GM18498 (cell line): ENCODE data around the gene FAM83D.

Experiments
- ATAC-seq: cut with Tn5 transposase; IDR thresholded peaks from one replicate; pipeline ENCODE4 v1.9.1; 2021; ENCODE audit warnings: mild to moderate bottlenecking, moderate library complexity; ENCODE audit not compliant: unreplicated experiment

Gene FAM83D

DNA sequence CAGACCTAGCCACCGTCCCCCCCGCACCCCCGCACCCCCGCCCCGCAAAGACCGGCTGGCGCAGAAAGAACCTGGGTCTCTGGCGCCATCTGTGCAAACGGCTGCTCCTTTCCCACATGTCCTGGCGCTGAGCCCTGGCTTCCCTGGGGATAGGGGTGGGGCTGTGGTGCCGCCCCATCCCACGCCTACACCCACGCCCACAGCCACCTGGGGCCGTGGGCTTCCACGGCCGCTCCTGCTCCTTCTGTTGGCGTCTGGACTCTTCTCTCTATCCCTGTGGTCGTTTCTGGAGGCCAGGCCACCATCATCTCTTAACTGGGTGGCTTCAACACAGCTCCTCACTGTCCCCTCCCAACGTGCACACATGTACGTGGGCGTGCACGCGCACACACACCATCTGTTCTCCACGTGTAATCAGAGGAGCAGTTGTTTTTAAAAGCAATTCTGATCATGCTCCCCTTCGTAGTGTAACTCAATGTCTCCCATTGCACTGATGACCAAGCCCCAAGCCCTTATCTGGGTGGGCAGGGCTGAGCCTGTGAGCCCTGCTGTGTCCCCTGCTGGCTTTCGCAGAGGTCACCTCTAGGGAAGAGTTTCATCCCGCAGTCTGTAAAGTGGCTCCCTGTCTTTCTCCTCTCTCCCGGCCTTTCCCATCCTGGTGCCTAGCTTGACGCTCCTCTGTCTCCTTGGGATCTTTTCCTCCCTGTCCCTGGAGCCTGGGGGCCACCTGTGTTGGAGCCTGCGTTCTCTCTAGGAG is 31.9 kb upstream of the FAM83D start:
- ATAC-seq, result no peak

DNA sequence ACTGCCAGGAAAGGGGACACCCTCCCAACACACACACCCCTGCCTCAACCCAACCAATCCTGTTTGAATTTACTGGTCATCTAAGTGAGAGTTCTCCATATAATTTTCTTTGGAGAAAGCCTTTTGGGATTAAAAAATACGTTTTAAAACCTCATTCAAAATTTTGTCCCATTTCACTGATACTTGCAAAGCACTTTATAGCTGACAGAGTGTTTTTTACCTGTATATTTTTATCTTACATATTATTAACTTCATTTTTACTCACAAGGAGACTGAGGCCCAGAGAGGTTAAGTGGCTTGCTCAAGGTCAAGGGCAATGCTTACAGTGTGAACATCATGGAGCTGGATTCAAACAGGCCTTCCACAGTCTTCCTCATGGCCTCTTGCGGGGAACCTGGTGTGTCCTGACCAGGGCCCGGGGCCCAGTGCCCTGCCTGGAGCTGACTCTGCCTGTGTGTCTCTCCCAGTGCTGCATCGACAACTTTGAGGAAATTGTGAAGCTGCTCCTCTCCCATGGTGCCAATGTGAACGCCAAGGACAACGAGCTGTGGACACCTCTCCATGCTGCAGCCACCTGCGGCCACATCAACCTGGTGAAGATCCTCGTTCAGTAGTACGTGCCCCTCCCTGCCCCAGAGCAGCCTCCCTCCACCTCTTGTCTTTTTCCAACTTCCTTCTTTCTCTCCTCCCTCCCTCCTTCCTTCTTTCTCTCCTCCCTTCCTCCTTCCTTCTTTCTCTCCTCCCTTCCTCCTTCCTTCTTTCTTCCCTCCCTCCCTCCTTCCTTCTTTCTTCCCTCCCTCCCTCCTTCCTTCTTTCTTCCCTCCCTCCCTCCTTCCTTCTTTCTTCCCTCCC is 30.9 kb upstream of the FAM83D start:
- no peak for ATAC-seq

DNA sequence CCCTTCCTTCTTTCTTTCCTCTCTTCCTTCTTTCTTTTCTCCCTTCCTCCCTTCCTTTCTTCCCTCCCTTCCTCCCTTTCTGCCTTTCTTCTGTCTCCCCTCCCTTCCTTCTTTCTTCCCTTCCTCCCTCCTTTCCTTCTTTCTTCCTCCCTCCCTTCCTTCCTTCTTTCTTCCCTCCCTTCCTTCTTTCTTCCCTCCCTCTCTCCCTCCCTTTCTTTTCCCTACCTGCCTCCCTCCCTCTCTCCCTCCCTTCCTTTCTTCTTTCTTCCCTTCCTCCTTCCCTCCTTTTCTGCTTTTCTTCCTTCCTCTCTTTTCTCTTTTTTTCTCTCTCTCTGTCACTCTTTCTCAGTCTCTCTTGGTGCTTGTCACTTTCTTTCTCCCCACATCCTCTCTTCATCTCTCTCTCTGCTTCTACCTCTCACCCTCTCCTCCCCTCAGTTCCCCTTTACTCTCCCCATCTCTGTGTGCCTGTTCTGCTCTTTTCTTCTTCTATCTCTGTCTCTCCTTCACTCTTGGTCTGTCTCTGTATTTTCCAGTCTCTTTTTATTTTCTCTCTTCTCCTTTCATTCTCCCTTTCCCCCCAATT is 30.1 kb upstream of the FAM83D start:
- no peak for ATAC-seq

DNA sequence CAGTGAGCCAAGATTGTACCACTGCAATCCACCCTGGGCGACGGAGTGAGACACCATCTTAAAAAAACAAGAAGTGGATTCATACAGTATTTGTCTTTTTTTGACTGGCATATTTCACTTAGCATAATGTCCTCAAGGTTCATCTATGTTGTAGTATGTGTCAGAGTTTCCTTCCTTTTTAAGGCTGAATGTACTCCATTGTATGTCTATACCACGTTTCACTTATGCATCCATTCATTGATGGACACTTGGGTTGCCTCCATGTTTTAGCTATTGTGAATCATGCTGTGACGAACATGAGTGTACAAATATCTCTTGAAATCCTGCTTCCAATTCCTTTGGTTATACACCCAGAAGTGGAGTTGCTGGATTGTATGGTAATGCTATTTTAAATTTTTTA is 28.9 kb upstream of the FAM83D start:
- no peak for ATAC-seq

DNA sequence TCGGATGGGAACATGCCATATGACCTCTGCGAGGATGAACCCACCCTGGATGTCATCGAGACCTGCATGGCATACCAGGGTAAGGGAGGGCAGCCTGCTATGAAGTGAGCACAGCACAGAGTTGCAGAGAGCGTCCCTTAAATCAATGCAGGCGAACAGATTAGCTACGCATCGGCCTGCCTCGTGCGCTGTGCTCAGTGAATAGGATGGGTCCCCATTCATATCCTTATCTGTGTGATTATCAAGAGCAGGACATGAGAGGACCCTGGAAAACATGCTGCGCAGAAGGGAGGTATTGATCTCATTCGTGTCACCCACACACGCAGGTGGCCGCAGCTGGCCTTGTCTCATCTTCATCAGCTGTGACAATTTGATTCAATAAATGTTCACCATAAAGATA is 25.6 kb upstream of the FAM83D start:
- no peak for ATAC-seq

DNA sequence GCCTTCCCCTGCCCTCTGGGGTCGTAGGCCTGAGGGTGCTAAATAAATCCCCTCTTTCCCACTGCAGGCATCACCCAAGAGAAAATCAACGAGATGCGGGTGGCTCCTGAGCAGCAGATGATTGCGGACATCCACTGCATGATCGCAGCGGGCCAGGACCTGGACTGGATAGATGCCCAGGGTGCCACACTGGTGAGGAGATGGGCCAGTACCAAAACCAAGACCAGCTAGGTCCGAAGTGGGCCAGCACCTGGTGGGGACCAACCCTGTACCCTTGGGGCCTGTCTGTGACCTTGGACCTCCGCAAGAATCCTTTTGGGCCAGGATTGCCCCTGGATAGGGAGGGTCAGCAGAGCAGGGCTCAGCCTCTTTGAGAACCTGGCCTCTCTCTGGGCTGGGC is 23.6 kb upstream of the FAM83D start:
- ATAC-seq, result no peak

DNA sequence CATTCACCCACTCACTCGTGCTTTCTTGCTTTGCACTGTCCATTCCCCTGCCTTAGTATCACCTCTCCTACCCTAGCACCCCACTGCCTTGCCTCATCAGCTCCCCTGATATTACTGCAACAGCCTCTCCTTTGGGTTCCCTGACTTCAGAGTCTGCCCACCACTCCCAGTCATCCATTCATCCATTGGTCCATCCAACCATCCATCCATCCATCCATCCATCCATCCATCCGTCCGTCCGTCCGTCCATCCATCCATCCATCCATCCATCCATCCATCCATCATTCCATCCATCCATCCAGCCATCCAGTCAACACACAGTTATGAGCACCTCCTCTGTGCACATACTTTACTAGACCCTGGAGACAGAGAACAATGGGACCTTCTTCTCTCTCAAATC is 22.9 kb upstream of the FAM83D start:
- no peak for ATAC-seq

DNA sequence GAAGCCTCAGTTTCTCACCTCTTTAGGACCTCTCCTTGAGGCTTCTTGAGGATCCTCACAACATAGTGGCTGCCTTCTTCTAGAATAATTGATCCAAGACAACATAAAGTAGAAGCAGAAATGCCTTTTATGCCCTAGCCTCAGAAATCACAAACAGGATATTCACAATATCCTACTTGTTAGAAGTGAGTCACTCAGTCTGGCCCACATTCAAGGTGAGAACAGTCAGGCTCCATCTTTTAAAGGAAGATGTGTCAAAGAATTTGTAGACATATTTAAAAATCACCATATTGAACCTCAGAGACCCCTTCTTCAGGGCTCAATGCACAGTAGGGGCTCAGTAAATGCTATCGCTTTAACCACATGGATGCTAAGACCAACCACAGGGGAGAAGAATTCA is 20.8 kb upstream of the FAM83D start:
- ATAC-seq, result no peak

DNA sequence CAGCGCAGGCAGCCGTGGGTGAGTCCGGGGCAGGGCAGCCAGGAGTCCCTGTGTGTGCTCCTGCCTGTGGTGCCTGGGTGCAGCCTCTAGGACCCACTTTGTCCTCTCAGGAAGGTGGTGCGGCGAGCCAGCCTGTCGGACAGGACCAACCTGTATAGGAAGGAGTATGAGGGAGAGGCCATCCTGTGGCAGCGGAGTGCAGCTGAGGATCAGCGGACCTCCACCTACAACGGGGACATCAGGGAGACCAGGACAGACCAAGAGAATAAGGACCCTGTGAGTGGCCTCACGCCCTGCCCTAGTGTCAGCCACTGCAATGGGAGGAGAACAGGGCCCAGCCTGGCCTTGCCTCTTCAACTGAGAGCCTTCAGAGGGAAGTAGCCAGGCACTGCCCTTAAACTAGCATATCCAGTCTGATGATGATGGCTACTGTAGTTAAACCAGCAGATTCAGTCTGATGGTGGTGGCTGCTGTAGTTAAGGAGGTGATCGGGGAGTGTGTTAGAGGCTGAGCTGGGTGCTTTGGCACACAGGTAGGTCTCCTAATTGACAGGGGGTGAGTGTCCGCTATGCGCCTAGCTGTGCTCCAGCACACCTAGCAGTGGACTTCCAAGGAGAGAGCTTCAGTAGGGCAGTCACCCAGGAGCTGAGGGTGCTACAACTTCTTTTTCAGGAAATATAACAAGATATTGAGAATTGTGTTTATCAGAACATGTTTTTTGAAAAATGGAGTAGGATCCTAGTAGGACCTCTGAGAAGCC is 18.1 kb upstream of the FAM83D start:
- ATAC-seq, result no peak

DNA sequence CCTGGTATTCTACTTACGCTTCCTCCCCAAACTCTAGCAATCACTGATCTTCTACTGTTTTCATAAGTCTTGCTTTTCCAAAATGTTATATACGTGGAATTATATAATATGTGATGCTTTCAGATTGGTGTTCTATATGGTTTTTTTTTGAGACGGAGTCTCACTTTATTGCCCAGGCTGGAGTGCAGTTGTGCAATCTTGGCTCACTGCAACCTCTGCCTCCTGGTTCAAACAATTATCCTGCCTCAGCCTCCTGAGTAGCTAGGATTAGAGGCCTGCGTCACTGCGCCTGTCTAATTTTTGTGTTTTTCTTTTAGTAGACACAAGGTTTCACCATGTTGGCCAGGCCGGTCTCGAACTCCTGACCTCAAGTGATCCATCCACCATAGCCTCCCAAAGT is 10.9 kb upstream of the FAM83D start:
- no peak for ATAC-seq

DNA sequence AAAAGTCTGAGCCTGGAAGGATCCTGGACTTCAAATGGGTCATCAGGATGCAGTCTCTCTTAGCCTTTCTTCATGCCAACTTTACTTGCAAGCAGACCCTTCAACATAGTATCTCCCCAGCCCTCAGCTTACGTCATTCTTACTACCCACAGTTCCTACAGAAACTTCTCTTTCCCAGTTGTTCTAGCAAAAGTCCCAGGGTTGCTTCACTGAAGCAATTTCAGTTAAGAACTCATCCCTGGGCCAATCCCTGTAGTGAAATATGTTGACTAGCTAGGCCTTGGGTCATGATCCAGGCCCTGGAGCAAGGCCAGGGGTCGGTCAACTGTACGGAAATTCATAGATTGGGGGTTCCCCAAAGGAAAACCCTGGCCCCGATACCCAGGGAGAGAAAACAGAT is 8.6 kb upstream of the FAM83D start:
- no peak for ATAC-seq

DNA sequence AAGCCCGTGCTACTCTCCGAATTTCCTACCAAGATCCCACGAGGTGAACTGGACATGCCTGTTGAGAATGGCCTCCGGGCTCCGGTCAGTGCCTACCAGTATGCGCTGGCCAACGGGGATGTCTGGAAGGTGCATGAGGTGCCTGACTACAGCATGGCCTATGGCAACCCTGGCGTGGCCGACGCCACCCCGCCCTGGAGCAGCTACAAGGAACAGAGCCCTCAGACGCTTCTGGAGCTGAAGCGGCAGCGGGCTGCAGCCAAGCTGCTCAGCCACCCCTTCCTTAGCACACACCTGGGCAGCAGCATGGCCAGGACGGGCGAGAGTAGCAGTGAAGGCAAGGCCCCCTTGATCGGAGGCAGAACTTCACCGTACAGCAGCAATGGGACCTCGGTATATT is 8.0 kb upstream of the FAM83D start:
- ATAC-seq, result no peak

DNA sequence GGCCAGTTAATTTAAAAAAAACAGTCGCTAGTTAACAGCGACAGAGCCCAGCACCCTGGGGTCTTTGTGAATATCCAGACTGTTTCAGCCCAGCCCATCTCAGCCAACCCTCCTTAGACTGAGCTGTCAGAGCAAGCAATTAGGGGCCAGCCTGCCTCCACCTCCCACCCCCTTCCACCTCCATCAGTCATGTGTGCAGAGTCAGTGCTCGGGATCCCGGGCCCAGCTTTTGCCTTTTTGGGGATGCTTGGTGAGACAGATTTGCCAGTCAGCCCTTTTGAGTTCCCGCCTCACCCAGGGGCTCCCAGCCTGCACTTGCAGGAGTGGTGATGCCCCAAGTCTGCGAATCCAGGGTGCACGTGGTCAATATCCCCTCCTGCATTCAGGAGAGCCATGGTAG is 6.5 kb upstream of the FAM83D start:
- ATAC-seq, result no peak

DNA sequence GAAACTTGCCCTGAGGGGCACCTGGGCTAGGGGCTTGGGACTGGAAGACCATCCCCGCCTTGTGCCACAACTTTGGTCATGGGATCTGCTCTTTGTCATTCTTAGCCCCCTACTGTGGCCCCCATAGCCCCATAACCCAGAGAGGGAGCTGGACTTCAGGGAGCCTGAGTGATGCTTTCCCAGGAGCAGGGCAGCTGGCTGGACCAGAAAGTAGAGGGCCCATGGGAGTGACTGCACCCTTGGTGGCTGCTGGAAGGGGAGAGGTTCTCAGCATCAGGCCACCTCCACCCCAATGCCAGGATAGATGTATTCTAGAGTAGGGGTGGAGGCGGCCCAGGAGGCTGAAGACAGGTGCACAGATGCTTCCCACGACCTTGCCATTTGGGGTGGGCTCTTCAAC is 5.8 kb upstream of the FAM83D start:
- no peak for ATAC-seq

DNA sequence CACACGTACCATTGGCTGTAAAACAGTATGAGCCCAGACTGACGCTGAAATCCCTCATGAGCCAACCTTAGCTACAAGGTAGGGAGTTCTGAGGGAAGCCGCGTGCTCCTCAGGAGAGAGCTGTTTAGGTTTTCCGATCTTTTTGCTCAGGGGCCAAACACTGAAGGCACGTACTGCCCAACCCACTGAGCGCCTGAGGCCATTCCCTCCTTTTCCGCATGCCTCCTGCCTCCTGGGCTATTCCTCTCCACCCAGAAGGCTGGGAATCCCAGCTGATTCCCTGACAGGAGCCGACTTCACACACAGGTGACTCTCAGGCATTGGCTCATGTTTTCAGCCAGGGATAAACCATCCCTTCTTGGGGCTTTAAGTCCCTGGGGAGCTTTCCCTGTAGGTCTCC is 5.4 kb upstream of the FAM83D start:
- ATAC-seq, result no peak

DNA sequence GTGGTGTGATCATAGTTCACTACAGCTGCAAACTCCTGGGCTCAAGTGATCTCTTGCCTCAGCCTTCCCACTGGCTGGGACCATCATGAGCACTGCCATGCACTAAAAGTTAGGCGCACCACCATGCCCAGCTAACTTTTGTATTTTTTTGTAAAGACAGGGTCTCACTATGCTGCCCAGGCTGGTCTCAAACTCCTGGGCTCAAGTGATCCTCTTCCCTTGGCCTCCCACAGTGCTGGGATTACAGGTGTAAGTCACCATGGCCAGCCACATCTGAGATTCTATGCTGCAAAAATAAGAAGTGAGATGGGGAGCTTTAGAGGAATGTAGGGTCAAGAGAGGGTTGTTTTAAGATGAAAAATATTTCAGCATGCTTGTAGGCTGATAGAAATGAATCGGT is 1.5 kb upstream of the FAM83D start:
- ATAC-seq, result no peak

DNA sequence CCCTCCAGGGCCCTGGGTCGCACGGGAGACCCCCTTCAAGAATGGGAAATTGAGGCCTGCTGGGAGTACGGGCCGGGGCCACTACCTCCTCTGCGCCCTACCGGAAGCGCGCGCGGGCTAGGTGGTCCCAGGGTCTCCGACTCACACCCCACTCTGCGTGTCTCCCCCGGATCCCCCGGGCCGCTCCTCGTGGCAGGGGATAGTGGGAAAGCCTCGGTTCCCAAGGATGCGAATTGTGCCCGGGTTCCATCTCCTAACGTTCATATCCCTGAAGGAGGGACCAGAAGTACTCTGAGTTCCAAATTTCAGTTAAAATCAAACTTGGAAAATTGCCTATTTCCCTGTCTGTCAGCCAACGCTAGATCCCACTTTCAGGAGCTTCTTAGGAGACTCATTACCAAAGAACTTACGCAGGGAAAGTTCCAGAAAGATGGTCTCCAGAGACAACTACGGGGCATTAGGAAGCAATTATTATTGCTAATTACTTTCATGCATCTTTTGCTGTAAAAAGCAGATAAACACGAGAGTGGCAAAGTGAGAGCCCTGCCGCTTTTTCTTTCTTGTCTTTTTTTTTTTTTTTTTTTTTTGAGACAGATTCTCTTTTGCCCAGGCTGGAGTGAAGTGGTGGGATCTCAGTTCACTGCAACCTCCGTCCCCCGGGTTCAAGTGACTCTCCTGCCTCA is 858 bp downstream of the FAM83D start:
- peak; percentile 2 for ATAC-seq

DNA sequence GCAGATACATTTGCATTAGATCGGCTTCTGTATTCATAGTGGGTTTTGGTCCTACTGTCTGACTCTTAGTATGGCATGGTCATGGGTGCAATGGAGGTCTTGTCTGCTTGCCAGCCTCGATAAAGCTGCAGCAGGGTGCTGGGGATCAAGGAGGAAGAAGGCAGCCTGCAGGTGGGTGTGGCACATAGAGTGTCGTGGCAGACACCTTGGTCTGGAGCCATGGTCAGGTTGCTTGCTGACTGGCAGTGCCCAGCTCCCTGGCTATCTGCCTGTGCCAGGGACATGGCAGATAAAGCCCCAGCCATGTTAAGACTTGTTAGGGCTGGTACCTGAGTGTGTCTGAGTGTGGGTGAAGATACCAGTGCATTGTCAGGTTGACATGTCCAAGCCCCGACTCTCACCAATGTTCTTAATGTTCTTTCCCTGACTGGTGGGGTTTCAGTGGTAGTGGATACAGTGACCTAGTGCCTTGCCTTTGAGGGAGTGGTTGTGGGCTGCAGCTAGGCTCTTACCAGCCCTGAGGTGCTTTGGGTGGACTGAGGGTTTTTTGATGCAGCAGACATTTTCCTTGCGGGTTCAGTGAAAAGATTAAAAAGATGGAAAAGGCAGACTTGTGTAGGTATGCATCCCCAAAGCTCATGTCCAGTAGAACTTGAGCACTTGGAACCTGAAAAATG is 1.8 kb downstream of the FAM83D start:
- no peak for ATAC-seq

DNA sequence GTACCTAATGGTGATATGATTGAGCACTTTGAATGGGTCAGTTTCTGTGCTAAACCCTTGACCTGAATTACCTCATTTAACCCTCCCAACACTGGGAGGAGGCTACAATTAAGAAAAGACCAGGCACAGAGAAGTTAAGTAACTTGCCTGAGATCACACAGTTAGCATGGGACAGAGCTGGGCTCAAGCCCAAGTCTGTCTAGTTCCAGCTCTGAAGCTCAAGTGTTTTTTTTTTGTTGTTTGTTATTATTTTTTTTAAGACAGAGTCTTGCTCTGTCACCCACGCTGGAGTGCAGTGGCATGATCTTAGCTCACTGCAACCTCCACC is 4.0 kb downstream of the FAM83D start:
- ATAC-seq, result no peak

DNA sequence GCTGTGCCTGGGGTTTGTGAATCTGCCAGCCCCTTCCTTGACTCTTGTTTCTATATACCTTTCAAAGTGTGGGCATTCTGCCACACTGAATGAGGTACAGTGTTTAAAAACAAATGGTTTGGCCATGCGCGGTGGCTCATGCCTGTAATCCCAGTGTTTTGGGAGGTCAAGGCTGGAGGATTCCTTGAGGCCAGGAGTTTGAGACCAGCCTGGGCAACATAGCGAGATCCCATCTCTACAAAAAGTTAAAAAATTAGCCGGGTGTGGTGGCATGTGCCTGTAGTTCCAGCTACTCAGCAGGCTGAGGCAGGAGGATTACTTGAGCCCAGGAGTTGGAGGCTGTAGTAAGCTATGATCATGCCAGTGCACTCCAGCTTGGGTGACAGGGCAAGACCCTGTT is 5.8 kb downstream of the FAM83D start:
- no peak for ATAC-seq
